ENCODE measurements around the gene CDYL.

The CDYL gene

DNA sequence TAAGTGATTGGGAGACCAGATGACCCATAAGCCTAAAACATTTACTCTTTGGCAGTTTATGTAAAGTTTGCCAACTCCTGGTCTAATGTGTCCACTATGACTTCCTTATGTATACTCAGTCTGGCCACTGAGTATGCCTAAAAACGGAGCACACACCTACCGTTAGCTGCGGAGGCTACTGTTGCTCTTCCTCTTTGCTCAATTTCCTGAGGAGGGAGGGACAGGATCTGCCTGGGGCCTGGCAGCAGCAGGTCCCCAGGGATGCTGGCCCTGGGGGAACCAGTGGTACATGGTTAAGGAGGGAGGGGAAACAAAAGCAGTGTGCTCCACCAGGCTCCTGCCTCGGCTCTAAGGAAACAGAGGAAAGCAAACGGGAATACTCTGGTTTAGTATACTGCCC, 113.5 kb downstream of the CDYL start:
- Histone ChIP-seq H3K9ac (ENCODE audit: low read depth, low read length, poor library complexity) (no peak overlapping the region), H3K14ac (ENCODE audit: low read length) (no peak overlapping the region), H2BK5ac (ENCODE audit: low read length) (no peak overlapping the region), H3K27me3 (ENCODE audit: control insufficient read depth in 3 of 3, insufficient read depth in 3 of 3, low read depth in 1 of 3, low read length in 3 of 3) (no peaks in the 10 kb centered on the region), H2AFZ (ENCODE audit: low read length) (no peak overlapping the region), H3K36me3 (replicated peaks in 1 of 2; ENCODE audit: control insufficient read depth in 2 of 2, insufficient read depth in 2 of 2, low read length in 2 of 2) (peaks cover 10 to 31% of the 10 kb centered on the region in 2 donors), H2BK15ac (ENCODE audit: low read length) (no peak overlapping the region), H3K27ac (replicated peaks; ENCODE audit: low read length) (no peak overlapping the region), H3K23ac (ENCODE audit: low read depth, low read length, poor library complexity) (no peak overlapping the region), H2AK5ac (ENCODE audit: low read depth, low read length) (no peak overlapping the region), H3K4ac (ENCODE audit: low read length) (no peak overlapping the region), H3K4me2 (ENCODE audit: insufficient read depth, low read length, poor library complexity, severe bottlenecking) (no peak overlapping the region), H4K91ac (ENCODE audit: low read depth, low read length, poor library complexity) (no peak overlapping the region), H3K79me1 (ENCODE audit: low read depth, low read length) (peaks cover 2% of the 10 kb centered on the region), H3K4me1 (ENCODE audit: control insufficient read depth in 2 of 2, insufficient read depth in 1 of 2, low read depth in 1 of 2, low read length in 2 of 2) (no peaks in the 10 kb centered on the region), H4K8ac (ENCODE audit: low read depth, low read length) (no peak overlapping the region), H3K9me3 (replicated peaks in 1 of 2; ENCODE audit: control insufficient read depth in 2 of 2, insufficient read depth in 1 of 2, low read depth in 1 of 2, low read length in 2 of 2) (peaks cover 0 to 10% of the 10 kb centered on the region in 2 donors), H3K18ac (ENCODE audit: low read length) (no peak overlapping the region), H3K4me3 (ENCODE audit: low read length in 2 of 2) (no peak overlapping the region), H2BK120ac (ENCODE audit: low read depth, low read length) (no peak overlapping the region), H2BK12ac (ENCODE audit: low read length) (no peak overlapping the region)
- WGBS, 2 donors (ENCODE audit: extremely low coverage in 2 of 2, insufficient read length in 2 of 2, insufficient replicate concordance in 1 of 2): no CpG with 5 or more reads among the region's 5 CpGs
- no peak for DNase-seq (ENCODE audit: low spot score)

DNA sequence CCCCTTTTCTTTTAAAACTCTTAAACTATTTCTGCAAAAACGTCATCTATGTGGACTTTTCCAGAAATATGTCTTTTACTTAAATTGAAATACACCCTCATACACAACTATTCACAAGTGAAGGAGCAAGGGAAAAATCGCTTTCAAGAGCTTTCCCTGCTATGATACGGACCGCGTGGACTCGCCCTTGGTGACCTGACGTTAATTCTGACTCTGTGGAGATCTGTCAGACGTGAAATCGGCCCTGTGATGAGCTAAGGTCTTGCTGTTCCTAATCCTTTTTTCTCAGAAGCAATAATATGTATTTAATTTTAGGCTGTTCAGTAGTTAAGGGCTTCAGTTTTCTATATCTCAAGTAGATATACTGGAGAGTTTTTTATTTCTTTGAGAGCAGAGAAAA, 114.0 kb downstream of the CDYL start:
- H2BK15ac ChIP-seq (ENCODE audit: low read length): no peak overlapping the region
- no peak overlapping the region for H3K4me2 ChIP-seq (ENCODE audit: insufficient read depth, low read length, poor library complexity, severe bottlenecking)
- H3K4me1 ChIP-seq (ENCODE audit: control insufficient read depth in 2 of 2, insufficient read depth in 1 of 2, low read depth in 1 of 2, low read length in 2 of 2): no peaks in the 10 kb centered on the region
- no peak overlapping the region for H3K23ac ChIP-seq (ENCODE audit: low read depth, low read length, poor library complexity)
- H3K36me3 ChIP-seq (replicated peaks in 1 of 2; ENCODE audit: control insufficient read depth in 2 of 2, insufficient read depth in 2 of 2, low read length in 2 of 2): peaks cover 10 to 31% of the 10 kb centered on the region in 2 donors
- H2BK5ac ChIP-seq (ENCODE audit: low read length): no peak overlapping the region
- WGBS, 2 donors (ENCODE audit: extremely low coverage in 2 of 2, insufficient read length in 2 of 2, insufficient replicate concordance in 1 of 2): no CpG with 5 or more reads among the region's 9 CpGs
- no peak overlapping the region for H2BK12ac ChIP-seq (ENCODE audit: low read length)
- no peak overlapping the region for H3K9ac ChIP-seq (ENCODE audit: low read depth, low read length, poor library complexity)
- H2AK5ac ChIP-seq (ENCODE audit: low read depth, low read length): no peak overlapping the region
- DNase-seq (ENCODE audit: low spot score): no peak
- H4K8ac ChIP-seq (ENCODE audit: low read depth, low read length): no peak overlapping the region
- no peak overlapping the region for H3K4me3 ChIP-seq (ENCODE audit: low read length in 2 of 2)
- no peak overlapping the region for H2BK120ac ChIP-seq (ENCODE audit: low read depth, low read length)
- no peaks in the 10 kb centered on the region for H3K27me3 ChIP-seq (ENCODE audit: control insufficient read depth in 3 of 3, insufficient read depth in 3 of 3, low read depth in 1 of 3, low read length in 3 of 3)
- H4K91ac ChIP-seq (ENCODE audit: low read depth, low read length, poor library complexity): no peak overlapping the region
- no peak overlapping the region for H3K14ac ChIP-seq (ENCODE audit: low read length)
- no peak overlapping the region for H2AFZ ChIP-seq (ENCODE audit: low read length)
- H3K4ac ChIP-seq (ENCODE audit: low read length): no peak overlapping the region
- no peak overlapping the region for H3K27ac ChIP-seq (replicated peaks; ENCODE audit: low read length)
- H3K18ac ChIP-seq (ENCODE audit: low read length): no peak overlapping the region
- peaks cover under 1% of the 10 kb centered on the region for H3K79me1 ChIP-seq (ENCODE audit: low read depth, low read length)
- H3K9me3 ChIP-seq (replicated peaks in 1 of 2; ENCODE audit: control insufficient read depth in 2 of 2, insufficient read depth in 1 of 2, low read depth in 1 of 2, low read length in 2 of 2): peaks cover 0 to 10% of the 10 kb centered on the region in 2 donors

DNA sequence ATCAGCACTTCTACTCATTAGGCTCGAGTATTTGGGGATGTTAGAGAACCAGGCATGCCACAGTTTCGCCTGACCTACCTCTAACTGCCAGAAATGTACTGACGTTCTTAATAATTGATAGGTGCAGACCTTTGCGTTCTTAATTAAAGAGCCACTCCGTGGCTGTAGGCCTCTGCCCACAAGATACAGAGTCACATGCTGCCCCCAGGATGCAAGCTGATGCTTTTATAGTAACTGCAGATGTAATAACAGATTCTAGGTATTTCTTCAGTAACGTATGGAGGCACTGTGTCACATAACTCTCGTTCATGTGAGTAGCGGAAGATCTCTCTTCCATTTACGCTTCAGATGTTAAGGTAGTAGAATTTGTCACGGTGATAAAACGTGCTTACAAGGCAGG, 114.4 kb downstream of the CDYL start:
- Histone ChIP-seq H2BK15ac (ENCODE audit: low read length) (no peak overlapping the region), H3K14ac (ENCODE audit: low read length) (no peak overlapping the region), H2BK5ac (ENCODE audit: low read length) (no peak overlapping the region), H3K27me3 (ENCODE audit: control insufficient read depth in 3 of 3, insufficient read depth in 3 of 3, low read depth in 1 of 3, low read length in 3 of 3) (no peaks in the 10 kb centered on the region), H3K27ac (replicated peaks; ENCODE audit: low read length) (no peak overlapping the region), H2AK5ac (ENCODE audit: low read depth, low read length) (no peak overlapping the region), H2BK12ac (ENCODE audit: low read length) (no peak overlapping the region), H4K8ac (ENCODE audit: low read depth, low read length) (no peak overlapping the region), H2BK120ac (ENCODE audit: low read depth, low read length) (no peak overlapping the region), H3K4me3 (ENCODE audit: low read length in 2 of 2) (no peak overlapping the region), H3K4me1 (ENCODE audit: control insufficient read depth in 2 of 2, insufficient read depth in 1 of 2, low read depth in 1 of 2, low read length in 2 of 2) (no peaks in the 10 kb centered on the region), H3K18ac (ENCODE audit: low read length) (no peak overlapping the region), H3K79me1 (ENCODE audit: low read depth, low read length) (no peaks in the 10 kb centered on the region), H4K91ac (ENCODE audit: low read depth, low read length, poor library complexity) (no peak overlapping the region), H3K4me2 (ENCODE audit: insufficient read depth, low read length, poor library complexity, severe bottlenecking) (no peak overlapping the region), H3K9ac (ENCODE audit: low read depth, low read length, poor library complexity) (no peak overlapping the region), H3K23ac (ENCODE audit: low read depth, low read length, poor library complexity) (no peak overlapping the region), H3K4ac (ENCODE audit: low read length) (no peak overlapping the region), H3K9me3 (replicated peaks in 1 of 2; ENCODE audit: control insufficient read depth in 2 of 2, insufficient read depth in 1 of 2, low read depth in 1 of 2, low read length in 2 of 2) (peaks cover 0 to 10% of the 10 kb centered on the region in 2 donors), H2AFZ (ENCODE audit: low read length) (no peak overlapping the region), H3K36me3 (replicated peaks in 1 of 2; ENCODE audit: control insufficient read depth in 2 of 2, insufficient read depth in 2 of 2, low read length in 2 of 2) (peaks cover 10 to 34% of the 10 kb centered on the region in 2 donors)
- DNase-seq (ENCODE audit: low spot score): no peak
- no CpG with 5 or more reads among the region's 11 CpGs for WGBS, 2 donors (ENCODE audit: extremely low coverage in 2 of 2, insufficient read length in 2 of 2, insufficient replicate concordance in 1 of 2)

DNA sequence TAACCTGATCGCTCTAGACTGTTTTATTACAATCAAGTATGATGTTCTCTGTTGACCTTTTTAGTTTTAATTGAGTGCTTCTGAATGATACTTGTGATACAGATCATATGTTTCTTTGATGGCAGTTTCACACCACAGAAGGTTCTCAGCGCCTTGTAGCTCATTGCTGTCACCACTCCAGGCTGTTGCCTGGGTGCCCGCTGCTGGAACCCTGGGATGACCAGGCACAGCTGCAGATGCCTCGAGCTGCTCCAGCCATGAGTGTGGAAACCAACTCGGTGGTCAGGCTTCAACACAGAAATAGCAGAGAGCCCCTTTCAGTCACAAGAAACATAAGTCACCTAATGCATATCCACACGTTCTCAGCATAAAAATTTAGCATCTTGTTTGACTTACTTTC, 114.9 kb downstream of the CDYL start:
- H2BK15ac ChIP-seq (ENCODE audit: low read length): no peak overlapping the region
- no peak overlapping the region for H3K4ac ChIP-seq (ENCODE audit: low read length)
- H2AFZ ChIP-seq (ENCODE audit: low read length): no peak overlapping the region
- H3K14ac ChIP-seq (ENCODE audit: low read length): no peak overlapping the region
- no peak overlapping the region for H3K9ac ChIP-seq (ENCODE audit: low read depth, low read length, poor library complexity)
- H4K91ac ChIP-seq (ENCODE audit: low read depth, low read length, poor library complexity): no peak overlapping the region
- no CpG with 5 or more reads among the region's 6 CpGs for WGBS, 2 donors (ENCODE audit: extremely low coverage in 2 of 2, insufficient read length in 2 of 2, insufficient replicate concordance in 1 of 2)
- H2BK12ac ChIP-seq (ENCODE audit: low read length): no peak overlapping the region
- H3K36me3 ChIP-seq (replicated peaks in 1 of 2; ENCODE audit: control insufficient read depth in 2 of 2, insufficient read depth in 2 of 2, low read length in 2 of 2): peaks cover 10 to 39% of the 10 kb centered on the region in 2 donors
- no peaks in the 10 kb centered on the region for H3K27me3 ChIP-seq (ENCODE audit: control insufficient read depth in 3 of 3, insufficient read depth in 3 of 3, low read depth in 1 of 3, low read length in 3 of 3)
- no peak overlapping the region for H3K4me2 ChIP-seq (ENCODE audit: insufficient read depth, low read length, poor library complexity, severe bottlenecking)
- no peak overlapping the region for H3K27ac ChIP-seq (replicated peaks; ENCODE audit: low read length)
- no peak for DNase-seq (ENCODE audit: low spot score)
- no peak overlapping the region for H3K23ac ChIP-seq (ENCODE audit: low read depth, low read length, poor library complexity)
- H3K4me1 ChIP-seq (ENCODE audit: control insufficient read depth in 2 of 2, insufficient read depth in 1 of 2, low read depth in 1 of 2, low read length in 2 of 2): peaks cover 0 to 1% of the 10 kb centered on the region in 2 donors
- no peak overlapping the region for H2BK120ac ChIP-seq (ENCODE audit: low read depth, low read length)
- peaks cover 0 to 8% of the 10 kb centered on the region in 2 donors for H3K9me3 ChIP-seq (replicated peaks in 1 of 2; ENCODE audit: control insufficient read depth in 2 of 2, insufficient read depth in 1 of 2, low read depth in 1 of 2, low read length in 2 of 2)
- H3K79me1 ChIP-seq (ENCODE audit: low read depth, low read length): no peaks in the 10 kb centered on the region
- H3K18ac ChIP-seq (ENCODE audit: low read length): no peak overlapping the region
- H3K4me3 ChIP-seq (ENCODE audit: low read length in 2 of 2): no peak overlapping the region
- no peak overlapping the region for H2AK5ac ChIP-seq (ENCODE audit: low read depth, low read length)
- no peak overlapping the region for H2BK5ac ChIP-seq (ENCODE audit: low read length)
- H4K8ac ChIP-seq (ENCODE audit: low read depth, low read length): no peak overlapping the region

Data from neuronal stem cell (in vitro differentiated cells).